Mucosa of gallbladder (tissue), 1 donor: ENCODE data around the gene CACTIN. TPM values are rescaled to one million over a fixed set of nuclear protein-coding genes. Genes with fewer than 3 reads are reported as not detected.
"Not testable (repeated sequence)": the region's sequence is repeated elsewhere in the genome, so short reads cannot be mapped to it uniquely, and the experiment has no call there.

ENCODE experiments used
- DNase-seq: peaks from one replicate; pipeline ENCODE4 v3.0.0-alpha.2; 2020; ENCODE audit warnings: low spot score
- total RNA-seq: library from RNA; stranded (reverse); gene quantifications from one replicate; pipeline ENCODE4 v1.2.1, GENCODE V29; 2021
- donor health status: DM: no; HTN: no; CAD: no.

The CACTIN gene
- total RNA-seq, 1 donor from 2014 or later, result 25.8 TPM

DNA sequence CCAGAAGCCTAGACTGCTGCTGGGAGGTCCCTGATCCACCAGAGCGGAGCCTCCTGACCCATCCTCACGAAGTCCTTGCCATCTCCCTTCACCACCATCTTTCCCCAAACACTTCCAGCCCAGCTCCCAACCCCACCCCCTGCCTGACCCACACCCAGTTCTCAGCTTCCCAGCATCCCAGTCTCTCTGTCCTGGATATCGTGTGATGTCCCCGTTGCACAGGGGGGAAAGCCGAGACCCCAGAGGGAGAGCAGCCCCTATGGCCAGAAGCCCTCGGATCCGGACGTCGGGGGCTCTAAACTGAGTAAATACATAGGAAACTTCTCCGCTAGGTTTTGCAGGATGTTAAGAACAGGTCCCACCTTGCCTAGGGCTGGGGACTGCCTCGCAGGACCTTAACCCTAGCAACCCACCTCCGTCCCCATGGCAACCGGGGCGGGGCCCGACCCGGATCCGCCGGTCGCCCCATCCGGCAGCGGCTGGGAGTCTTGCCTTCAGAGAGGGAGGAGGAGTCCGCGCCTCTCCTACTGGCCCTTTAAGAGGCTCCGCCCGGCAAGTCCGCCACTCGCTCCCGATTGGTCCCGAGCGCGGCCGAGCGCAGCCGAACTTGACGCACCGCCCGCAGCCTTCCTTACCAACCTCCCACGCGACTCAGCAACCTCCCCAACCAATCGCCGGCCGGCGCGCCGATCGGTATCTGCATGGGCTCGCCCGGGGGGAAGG lies 54.3 kb downstream of the CACTIN start:
- DNase-seq, result peak; percentile 100

DNA sequence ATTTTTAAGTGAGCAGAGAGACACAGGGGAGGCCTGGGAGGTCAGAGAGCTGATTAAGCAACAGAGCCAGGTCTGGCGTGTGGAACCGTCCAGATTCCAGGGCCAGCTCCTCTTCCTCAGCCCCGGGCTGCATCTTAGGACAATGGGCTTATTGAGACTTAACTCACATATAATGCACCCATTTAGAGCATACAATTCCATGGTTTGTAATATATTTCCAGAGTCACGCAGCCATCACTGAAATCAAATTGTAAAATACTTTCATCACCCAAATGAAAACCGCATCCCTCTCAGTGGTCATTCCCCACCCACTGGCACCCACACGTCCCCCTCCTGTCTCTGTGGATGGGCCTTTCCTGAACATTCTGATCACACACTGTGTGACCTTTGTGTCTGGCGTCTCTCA lies 56.0 kb downstream of the CACTIN start:
- DNase-seq, result no peak

GRCh38 chr19:3570042-3570441 lies 56.5 kb downstream of the CACTIN start:
- DNase-seq, result not testable (repeated sequence)

DNA sequence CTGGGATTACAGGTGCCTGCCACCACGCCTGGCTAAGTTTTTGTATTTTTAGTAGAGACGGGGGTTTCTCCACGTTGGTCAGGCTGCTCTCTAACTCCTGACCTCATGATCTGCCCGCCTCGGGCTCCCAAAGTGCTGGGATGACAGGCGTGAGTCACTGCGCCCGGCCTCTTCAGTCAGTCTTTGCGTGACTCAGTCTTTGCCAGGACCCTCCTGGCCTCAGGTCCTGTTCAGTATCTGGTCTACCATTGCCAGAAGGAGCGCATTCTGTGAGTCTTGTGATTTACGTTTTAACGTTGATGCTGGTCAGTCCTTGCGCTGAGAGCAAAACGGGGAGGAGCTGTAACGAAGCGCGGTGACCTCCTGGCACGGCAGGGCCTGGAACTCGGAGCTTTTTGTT lies 61.5 kb downstream of the CACTIN start:
- DNase-seq, result no peak

DNA sequence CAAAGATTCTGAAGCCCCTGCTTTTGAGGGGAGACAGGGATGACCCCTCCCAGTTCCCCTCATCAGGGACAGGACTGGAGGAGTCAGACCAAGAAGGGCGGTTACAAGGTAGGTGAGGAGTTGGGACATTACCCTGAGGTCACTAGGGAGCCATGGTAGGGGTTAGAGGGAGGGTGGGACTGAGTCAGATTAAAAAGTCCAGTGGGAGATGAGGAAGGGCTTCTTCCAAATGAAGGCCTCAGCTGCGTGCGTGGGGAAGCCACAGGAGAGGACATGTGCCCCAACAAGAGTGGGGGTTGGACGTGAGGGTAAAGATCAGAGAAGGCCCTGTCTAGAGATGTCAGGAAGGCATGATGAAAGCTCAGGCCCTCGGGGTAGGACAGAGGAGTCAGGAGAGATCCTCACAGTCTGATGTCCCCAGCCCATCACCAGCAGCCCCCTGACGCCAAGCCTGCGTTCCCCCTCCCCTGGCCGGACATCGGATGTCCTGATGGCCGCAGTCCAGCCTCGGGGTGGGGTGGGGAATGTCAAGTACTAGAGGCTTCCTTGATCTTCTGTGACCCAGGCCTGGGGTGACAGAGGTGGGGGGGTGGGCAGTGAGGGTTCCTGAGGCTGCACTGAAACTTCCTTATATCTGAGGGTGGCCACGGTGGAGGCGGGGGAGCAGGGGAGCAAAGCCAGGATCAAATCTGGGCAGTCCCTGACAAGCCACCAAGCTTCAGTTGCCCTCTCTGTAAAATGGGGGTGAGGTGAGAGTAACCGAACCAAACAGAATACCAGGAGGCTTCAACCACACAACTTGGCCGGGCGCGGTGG lies 62.7 kb downstream of the CACTIN start:
- DNase-seq, result no peak

Other genes with a start within 250 kb of the CACTIN start
- gene SMIM24, start 146.3 kb downstream of the CACTIN start, total RNA-seq, result 712 TPM
- 3.7 TPM for gene SMIM44, start 143.3 kb downstream of the CACTIN start, total RNA-seq
- 11.6 TPM for gene DOHH, start 126.1 kb downstream of the CACTIN start, total RNA-seq
- gene FZR1, start 120.5 kb downstream of the CACTIN start, total RNA-seq, result 84.7 TPM
- 10.3 TPM for gene TEKTIP1, start 87.6 kb downstream of the CACTIN start, total RNA-seq
- gene MFSD12, start 69.2 kb downstream of the CACTIN start, total RNA-seq, result 64.1 TPM
- gene HMG20B, start 53.8 kb downstream of the CACTIN start, total RNA-seq, result 100 TPM
- gene GIPC3, start 41.3 kb downstream of the CACTIN start, total RNA-seq, result 1.3 TPM
- 4.9 TPM for gene TBXA2R, start 19.9 kb downstream of the CACTIN start, total RNA-seq
- gene PIP5K1C, start 73.7 kb upstream of the CACTIN start, total RNA-seq, result 72.9 TPM
- gene TJP3, start 81.6 kb upstream of the CACTIN start, total RNA-seq, result 141 TPM
- 32.8 TPM for gene APBA3, start 134.9 kb upstream of the CACTIN start, total RNA-seq
- 57.5 TPM for gene MRPL54, start 135.9 kb upstream of the CACTIN start, total RNA-seq
- not detected for gene RAX2, start 145.4 kb upstream of the CACTIN start, total RNA-seq
- gene MATK, start 159.6 kb upstream of the CACTIN start, total RNA-seq, result 4.7 TPM
- gene ZFR2, start 242.2 kb upstream of the CACTIN start, total RNA-seq, result 0.55 TPM